Heart right ventricle (tissue), 16 donors: Measurements from ENCODE around the gene RASGEF1C. TPM values are rescaled to one million over a fixed set of nuclear protein-coding genes. Genes with fewer than 3 reads are reported as not detected.

Source experiments
- ATAC-seq, 8 donors: fragments of 200-7000 bp; cut with Tn5 transposase; one replicate each; pipeline ENCODE4 v1.9.1; 2020; ENCODE audit warnings: mild to moderate bottlenecking in 8 of 8, moderate library complexity in 8 of 8, moderate number of reproducible peaks in 1 of 8
- DNase-seq, 2 donors: peaks; one replicate each; pipeline ENCODE4 v3.0.0-alpha.2; 2020
- H3K27ac ChIP-seq, 10 donors: fragments of 200-600 bp; sonication (generic) in 2 of 10; one replicate each; pipeline versions ENCODE4 v1.5.0 to v1.8.0; 2020 to 2022; ENCODE audit warnings: mild to moderate bottlenecking in 3 of 10
- H3K27me3 ChIP-seq, 7 donors: fragments of 200-600 bp; one replicate each; pipeline ENCODE4 v1.8.0; 2021 to 2022; ENCODE audit warnings: mild to moderate bottlenecking in 2 of 7
- H3K36me3 ChIP-seq, 9 donors: fragments of 200-600 bp; sonication (generic) in 1 of 9; one replicate each; pipeline versions ENCODE4 v1.5.0 to v1.8.0; 2020 to 2022; ENCODE audit warnings: mild to moderate bottlenecking in 2 of 9
- H3K4me1 ChIP-seq, 9 donors: fragments of 200-600 bp; sonication (generic) in 1 of 9; one replicate each; pipeline versions ENCODE4 v1.5.0 to v1.8.0; 2020 to 2022; ENCODE audit warnings: mild to moderate bottlenecking in 4 of 9
- H3K4me3 ChIP-seq, 10 donors: fragments of 200-600 bp; sonication (generic) in 2 of 10; one replicate each; pipeline versions ENCODE4 v1.5.0 to v1.8.0; 2020 to 2022; ENCODE audit warnings: mild to moderate bottlenecking in 7 of 10, moderate library complexity in 2 of 10
- H3K9me3 ChIP-seq, 11 donors: fragments of 200-600 bp in 10 of 11; sonication (generic) in 2 of 11; one replicate each; pipeline versions ENCODE4 v1.5.0 to v1.8.0; 2013 to 2022; ENCODE audit warnings: mild to moderate bottlenecking in 2 of 11, control low read depth in 1 of 11, moderate library complexity in 1 of 11
- WGBS, 2 donors: extraction: QIAGEN DNeasy Blood & Tissue Kit; methylation state at CpG; one replicate each; pipeline ENCODE4 v1.1.7; 2013; ENCODE audit warnings: inconsistent platforms in 1 of 2; 5-methylcytosine and 5-hydroxymethylcytosine counted together
- intact Hi-C, 10 donors: fragments of 100-400 bp; cut with DNase I; formaldehyde crosslinking; loops; one replicate each; pipeline versions ENCODE4 v1.11.1 to v1.14.2; 2022
- polyA plus RNA-seq, 2 donors: library from polyadenylated mRNA; stranded (reverse); fragments of 200-250 nt; gene quantifications; one replicate each; pipeline ENCODE4 v1.2.3, GENCODE V29; 2013
- total RNA-seq, 10 donors: library from RNA; stranded (reverse); fragmentation: NEBNext Ultra II Directional in 3 of 10; extraction: Animal tissue kit (Norgen Biotek cat#: 25700) in 3 of 10; gene quantifications; one replicate each; pipeline versions ENCODE4 v1.2.1 to v1.2.4, GENCODE V29; 2021 to 2023
- TF ChIP-seq, protein P1 (sequence below), 9 donors: fragments of 200-600 bp; sonication (generic) in 2 of 9; IDR thresholded peaks; one replicate each; pipeline versions ENCODE4 v1.5.0 to v1.8.0; 2021 to 2022; ENCODE audit warnings: antibody characterized with exemption in 9 of 9, mild to moderate bottlenecking in 5 of 9, moderate library complexity in 1 of 9
- donor health status: Arrhythmogenic right ventricular cardiomyopathy.
- donor health status: ischemic (EF 13 %, LVEDD 7.1; RV severe dilation, severe dysfunction).
- donor health status: healthy with polysubstance abuse.
- donor health status: DM: no; HTN: yes; CAD: no.
- donor health status: DM: no; HTN: no; CAD: no.
- donor health status: ischemic (EF 25% LVEDD 6.9; RV normal size, moderate dysfunction).
- donor health status: ischemic (EF 25% LVEDD 5.7; RV mildly dilated, moderate dysfunction).
- donor health status: healthy.
- donor health status: DM: yes; HTN: yes; CAD: no.
- donor health status: Ischemic cardiomyopathy.
- donor health status: ischemic (EF 35%, LVEDD 5.7; RV mildly dilated, moderate dysfunction).
- donor health status: nonischemic (EF 11% LVEDD 7.7; RV severe dilation, severe dysfunction).
- donor health status: DM: yes; HTN: yes; CAD: no.
- donor health status: PGD.
- donor health status: ischemic (EF 29% LVEDD 5.4; RV normal size, mild dysfunction).
- donor health status: nonischemic (EF 23%, LVEDD 6.1; RV moderate dilation, normal function).

RASGEF1C gene
- total and polyA plus RNA-seq, 12 donors: 0.17 to 0.59 (median 0.26) TPM; not detected in 6

DNA sequence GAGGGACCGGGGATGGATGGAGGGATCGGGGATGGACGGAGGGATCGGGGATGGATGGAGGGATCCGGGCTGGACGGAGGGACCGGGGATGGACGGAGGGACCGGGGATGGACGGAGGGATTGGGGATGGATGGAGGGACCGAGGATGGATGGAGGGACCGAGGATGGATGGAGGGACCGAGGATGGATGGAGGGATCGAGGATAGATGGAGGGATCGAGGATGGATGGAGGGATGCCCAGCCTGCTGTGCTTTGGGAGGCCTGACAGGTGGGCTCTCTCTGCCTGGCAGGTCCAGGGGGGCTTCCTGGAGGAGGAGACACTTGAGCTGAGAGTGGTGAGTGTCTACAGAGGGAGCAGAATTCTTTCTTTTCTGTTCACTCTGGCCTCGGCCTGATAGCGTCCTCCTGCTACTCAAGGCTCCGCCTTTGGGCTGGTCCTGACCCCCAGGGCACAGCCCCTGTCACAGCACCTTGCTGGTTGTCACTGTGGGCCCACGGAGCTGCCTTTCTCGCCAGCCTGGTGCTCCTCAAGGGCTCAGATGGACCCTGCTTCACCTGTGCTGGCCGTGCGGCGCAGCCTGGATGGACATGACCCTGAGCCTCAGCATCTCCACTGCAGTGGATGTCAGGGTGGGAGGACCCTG is 95.2 kb downstream of the RASGEF1C start:
- peaks cover 0 to 16% (median 1%) of the 10 kb centered on the region in 7 donors for H3K27me3 ChIP-seq
- H3K4me3 ChIP-seq: no peak overlapping the region
- H3K4me1 ChIP-seq: no peaks in the 10 kb centered on the region
- H3K27ac ChIP-seq: no peak overlapping the region
- TF ChIP-seq, protein P1, sequence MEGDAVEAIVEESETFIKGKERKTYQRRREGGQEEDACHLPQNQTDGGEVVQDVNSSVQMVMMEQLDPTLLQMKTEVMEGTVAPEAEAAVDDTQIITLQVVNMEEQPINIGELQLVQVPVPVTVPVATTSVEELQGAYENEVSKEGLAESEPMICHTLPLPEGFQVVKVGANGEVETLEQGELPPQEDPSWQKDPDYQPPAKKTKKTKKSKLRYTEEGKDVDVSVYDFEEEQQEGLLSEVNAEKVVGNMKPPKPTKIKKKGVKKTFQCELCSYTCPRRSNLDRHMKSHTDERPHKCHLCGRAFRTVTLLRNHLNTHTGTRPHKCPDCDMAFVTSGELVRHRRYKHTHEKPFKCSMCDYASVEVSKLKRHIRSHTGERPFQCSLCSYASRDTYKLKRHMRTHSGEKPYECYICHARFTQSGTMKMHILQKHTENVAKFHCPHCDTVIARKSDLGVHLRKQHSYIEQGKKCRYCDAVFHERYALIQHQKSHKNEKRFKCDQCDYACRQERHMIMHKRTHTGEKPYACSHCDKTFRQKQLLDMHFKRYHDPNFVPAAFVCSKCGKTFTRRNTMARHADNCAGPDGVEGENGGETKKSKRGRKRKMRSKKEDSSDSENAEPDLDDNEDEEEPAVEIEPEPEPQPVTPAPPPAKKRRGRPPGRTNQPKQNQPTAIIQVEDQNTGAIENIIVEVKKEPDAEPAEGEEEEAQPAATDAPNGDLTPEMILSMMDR (IDR thresholded peaks at IDR 0.05): no peak
- DNase-seq: no peak
- intact Hi-C loops: no loop called here
- no peaks in the 10 kb centered on the region for H3K36me3 ChIP-seq
- WGBS, 2 donors: 90 to 92% methylated on average over 23 of the region's 23 CpGs
- no peak for ATAC-seq
- H3K9me3 ChIP-seq: peaks cover 0 to 1% (median 0%) of the 10 kb centered on the region in 11 donors

DNA sequence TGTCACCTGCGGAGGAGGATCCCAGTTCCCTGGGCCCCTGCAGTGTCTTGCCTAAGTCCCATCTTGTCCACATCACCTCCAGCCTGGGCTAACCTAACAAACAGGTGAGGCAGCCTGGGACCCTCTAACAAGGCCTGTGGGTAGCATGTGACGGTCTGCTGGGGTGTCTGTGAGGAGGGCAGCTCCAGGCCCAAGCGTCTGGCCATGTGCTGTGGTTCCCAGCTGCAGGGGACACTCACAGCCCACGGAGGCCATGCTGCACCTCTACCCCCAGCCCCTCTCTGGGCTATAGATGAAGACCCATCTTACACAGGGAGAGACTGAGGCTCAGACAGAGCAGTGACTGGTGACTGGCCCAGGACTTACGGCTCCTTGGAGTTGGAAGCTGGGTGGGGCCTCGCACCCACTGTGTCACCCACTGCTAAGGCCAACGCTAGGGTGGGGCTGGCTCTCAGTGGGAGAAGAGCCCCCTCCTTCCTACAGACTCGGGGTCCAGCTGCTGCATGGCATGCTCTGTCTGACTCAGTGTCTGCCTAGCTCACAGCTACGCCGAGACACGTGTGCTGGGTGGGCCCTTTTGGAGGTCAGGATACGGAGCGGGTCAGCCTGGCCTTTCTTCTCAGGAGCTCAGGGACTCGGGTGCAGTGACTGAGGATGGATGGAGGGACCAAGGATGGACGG is 96.7 kb downstream of the RASGEF1C start:
- Histone ChIP-seq H3K36me3 (no peaks in the 10 kb centered on the region), H3K27ac (no peak overlapping the region), H3K27me3 (peaks cover 0 to 10% (median 0%) of the 10 kb centered on the region in 7 donors), H3K4me3 (no peak overlapping the region), H3K9me3 (peaks cover 0 to 16% (median 8%) of the 10 kb centered on the region in 11 donors), H3K4me1 (no peaks in the 10 kb centered on the region)
- ATAC-seq (no peak), DNase-seq (no peak)
- intact Hi-C loops: no loop called here
- TF ChIP-seq, protein P1 (IDR thresholded peaks at IDR 0.05): no peak
- WGBS, 2 donors: 82 to 91% methylated on average over 15 of the region's 15 CpGs

GRCh38 chr5:180111273-180112002 is 97.6 kb downstream of the RASGEF1C start:
- ATAC-seq (no peak), DNase-seq (no peak)
- intact Hi-C loops: no loop called here
- no peaks in the 10 kb centered on the region for H3K4me1 ChIP-seq
- TF ChIP-seq, protein P1 (IDR thresholded peaks at IDR 0.05): no peak
- H3K27me3 ChIP-seq: peaks cover 0 to 10% (median 0%) of the 10 kb centered on the region in 7 donors
- WGBS, 2 donors: 85 to 87% methylated on average over 7 of the region's 7 CpGs
- no peak overlapping the region for H3K27ac ChIP-seq
- H3K9me3 ChIP-seq: peaks cover 0 to 25% (median 17%) of the 10 kb centered on the region in 11 donors
- no peaks in the 10 kb centered on the region for H3K36me3 ChIP-seq
- H3K4me3 ChIP-seq: no peak overlapping the region

GRCh38 chr5:180109920-180110319 is 99.1 kb downstream of the RASGEF1C start:
- no peak for ATAC-seq
- Histone ChIP-seq H3K4me3 (no peak overlapping the region), H3K9me3 (peaks cover 0 to 34% (median 24%) of the 10 kb centered on the region in 11 donors), H3K36me3 (no peaks in the 10 kb centered on the region), H3K4me1 (no peaks in the 10 kb centered on the region), H3K27ac (no peak overlapping the region), H3K27me3 (peaks cover 0 to 10% (median 0%) of the 10 kb centered on the region in 7 donors)
- intact Hi-C loops: no loop called here
- DNase-seq: no peak
- TF ChIP-seq, protein P1 (IDR thresholded peaks at IDR 0.05): no peak
- 76 to 83% methylated on average over 9 of the region's 9 CpGs for WGBS, 2 donors
